Measurements from ENCODE around the gene DNM2. TPM values are rescaled to one million over a fixed set of nuclear protein-coding genes. Genes with fewer than 3 reads are reported as not detected.
"Not testable (repeated sequence)": the region's sequence is repeated elsewhere in the genome, so short reads cannot be mapped to it uniquely, and the experiment has no call there.

Gene DNM2
- total RNA-seq, 1 experiment from 2014 or later, result 188 TPM

- H3K27ac ChIP-seq, result peak overlapping the region; percentile 89
- no peak for DNase-seq
Observed at GRCh38 chr19:10836479-10837330, 118.8 kb downstream of the DNM2 start.

DNA sequence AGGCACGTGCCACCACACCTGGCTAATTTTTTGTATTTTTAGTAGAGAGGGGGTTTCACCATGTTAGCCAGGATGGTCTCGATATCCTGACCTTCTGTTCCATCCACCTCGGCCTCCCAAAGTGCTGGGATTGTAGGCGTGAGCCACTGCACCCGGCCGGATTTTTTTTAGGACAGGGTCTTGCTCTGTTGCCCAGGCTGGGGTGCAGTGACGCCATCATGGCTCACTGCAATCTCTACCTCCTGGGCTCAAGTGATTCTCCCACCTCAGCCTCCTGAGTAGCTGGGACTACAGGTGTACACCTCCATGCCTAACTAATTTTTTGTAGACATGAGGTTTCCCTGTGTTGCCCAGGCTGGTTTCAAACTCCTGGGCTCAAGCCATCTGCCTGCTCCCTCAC is 119.8 kb downstream of the DNM2 start:
- Histone ChIP-seq H3F3A (ENCODE audit: insufficient read depth, low read depth) (peaks cover 32% of the 10 kb centered on the region), H3K4me1 (replicated peaks; ENCODE audit: insufficient read depth) (peaks cover 13% of the 10 kb centered on the region)
- H3K4me2 ChIP-seq; H3K9me3 ChIP-seq (ENCODE audit: insufficient read depth, low read depth); intact Hi-C loops (cut with micrococcal nuclease; ENCODE audit: unreplicated experiment); DNase-seq; H3K79me2 ChIP-seq (ENCODE audit: low read depth); BruUV-seq (replicated peaks); H3K9me2 ChIP-seq (ENCODE audit: insufficient read depth); H3K27ac ChIP-seq; H3K36me3 ChIP-seq (ENCODE audit: low read depth); H4K20me1 ChIP-seq (ENCODE audit: insufficient read depth); H3K27me3 ChIP-seq (ENCODE audit: insufficient read depth, low read depth); POLR2A ChIA-PET (ENCODE audit: unreplicated experiment); CTCF ChIA-PET; H3K4me3 ChIP-seq; H2AFZ ChIP-seq: not testable (repeated sequence)

More at GRCh38 chr19:10836479-10837330, 118.8 kb downstream of the DNM2 start:
- H3F3A ChIP-seq (ENCODE audit: insufficient read depth, low read depth), result peaks cover 32% of the 10 kb centered on the region
- peaks cover 8% of the 10 kb centered on the region for H3K36me3 ChIP-seq (ENCODE audit: low read depth)
- no peaks in the 10 kb centered on the region for H3K27me3 ChIP-seq (ENCODE audit: insufficient read depth, low read depth)
- no peaks in the 10 kb centered on the region for H4K20me1 ChIP-seq (ENCODE audit: insufficient read depth)
- intact Hi-C loops (cut with micrococcal nuclease; ENCODE audit: unreplicated experiment), result loop anchor here (1.0 kb wide), 3 partner anchors 27 to 119 kb away; no protein-coding TSS in a partner anchor
- H3K4me3 ChIP-seq, result peak overlapping the region; percentile 62
- peaks cover 10% of the 10 kb centered on the region; the same call in 1 of the 2 replicates for H3K79me2 ChIP-seq (ENCODE audit: low read depth)
- CTCF ChIA-PET, result interaction anchor here (0.6 to 2.5 kb wide), 7 partner anchors 18 to 289 kb away, joined by 3 to 24 read pairs (median 12); partner anchors contain the start of gene DNM2
- POLR2A ChIA-PET (ENCODE audit: unreplicated experiment), result interaction anchor here (0.5 to 1.0 kb wide), 5 partner anchors 9 to 119 kb away, joined by 3 to 24 read pairs (median 5); partner anchors contain the start of gene DNM2
- peaks cover 13% of the 10 kb centered on the region for H3K4me1 ChIP-seq (replicated peaks; ENCODE audit: insufficient read depth)
- H2AFZ ChIP-seq, result peak overlapping the region; percentile 91
- TSS peak; percentile 51 for BruUV-seq (replicated peaks)
- no peaks in the 10 kb centered on the region for H3K9me3 ChIP-seq (ENCODE audit: insufficient read depth, low read depth)
- no peaks in the 10 kb centered on the region for H3K9me2 ChIP-seq (ENCODE audit: insufficient read depth)
- no peak for TF ChIP-seq EZH2 (IDR thresholded peaks at IDR 0.05; ENCODE audit: low read depth)
- no peak for TF ChIP-seq CTCF (conservative IDR thresholded peaks at IDR 0.05)
- peak overlapping the region; percentile 71 for H3K4me2 ChIP-seq

- intact Hi-C loops (cut with micrococcal nuclease; ENCODE audit: unreplicated experiment), result no loop called here
- H3K27ac ChIP-seq, result no peak overlapping the region
- H3K4me2 ChIP-seq, result no peak overlapping the region
- H3K9me2 ChIP-seq (ENCODE audit: insufficient read depth), result no peaks in the 10 kb centered on the region
- peaks cover 13% of the 10 kb centered on the region for H3K4me1 ChIP-seq (replicated peaks; ENCODE audit: insufficient read depth)
- no peaks in the 10 kb centered on the region for H3K9me3 ChIP-seq (ENCODE audit: insufficient read depth, low read depth)
- H3F3A ChIP-seq (ENCODE audit: insufficient read depth, low read depth), result peaks cover 26% of the 10 kb centered on the region
- peak in 1 of 2 experiments; percentile 12 for DNase-seq
- POLR2A ChIA-PET (ENCODE audit: unreplicated experiment), result no interaction called here
- peaks cover 6% of the 10 kb centered on the region for H3K36me3 ChIP-seq (ENCODE audit: low read depth)
- BruUV-seq (replicated peaks), result no TSS peak
- no peak for TF ChIP-seq CTCF (conservative IDR thresholded peaks at IDR 0.05)
- no peak for TF ChIP-seq EZH2 (IDR thresholded peaks at IDR 0.05; ENCODE audit: low read depth)
- no peak overlapping the region for H2AFZ ChIP-seq
- H3K27me3 ChIP-seq (ENCODE audit: insufficient read depth, low read depth), result no peaks in the 10 kb centered on the region
- H3K79me2 ChIP-seq (ENCODE audit: low read depth), result peaks cover 10% of the 10 kb centered on the region; the same call in 1 of the 2 replicates
- CTCF ChIA-PET, result interaction anchor here (2.1 kb wide), 1 partner anchor 26 kb away, joined by 4 read pairs; no protein-coding TSS in a partner anchor
- no peaks in the 10 kb centered on the region for H4K20me1 ChIP-seq (ENCODE audit: insufficient read depth)
- no peak overlapping the region for H3K4me3 ChIP-seq
Observed at GRCh38 chr19:10838377-10838776, 120.5 kb downstream of the DNM2 start.

All from PC-9 (cell line).